ENCODE data around the gene MAP2K3. TPM values are rescaled to one million over a fixed set of nuclear protein-coding genes. Genes with fewer than 3 reads are reported as not detected.

The MAP2K3 gene
- total and polyA plus RNA-seq, 2 of the 8 experiments (the other 6 are each of a cell fraction or from before 2014, with no cell fraction given), result 16.9 to 33.5 TPM

GRCh38 chr17:21301593-21302550, 17.4 kb downstream of the MAP2K3 start (continued):
- TF ChIP-seq E2F6 (IDR thresholded peaks at IDR 0.05) (no peak), MAFK (IDR thresholded peaks at IDR 0.05; ENCODE audit: low read depth, low read length) (no peak), GABPA (IDR thresholded peaks at IDR 0.05; ENCODE audit: borderline replicate concordance, insufficient read depth, low read length) (no peak)
